ENCODE measurements around the gene C2orf66. TPM values are rescaled to one million over a fixed set of nuclear protein-coding genes. Genes with fewer than 3 reads are reported as not detected.

C2orf66 gene
- total RNA-seq, 1 experiment from 2014 or later: not detected

- TF ChIP-seq CTCF (IDR thresholded peaks at IDR 0.05 in 2 of 3, conservative IDR thresholded peaks at IDR 0.05 in 1 of 3; ENCODE audit: borderline replicate concordance in 1 of 3, insufficient read depth in 1 of 3, low read depth in 2 of 3, low read length in 2 of 3): no peak
Measured at GRCh38 chr2:196798980-196799379, 10.2 kb downstream of the C2orf66 start (continued).

GRCh38 chr2:196792865-196793264 is 16.3 kb downstream of the C2orf66 start:
- H3K9ac ChIP-seq (ENCODE audit: low read length): no peak overlapping the region
- no peak for ATAC-seq
- no peak overlapping the region for H3K27ac ChIP-seq (ENCODE audit: low read depth, low read length)
- CTCF ChIA-PET: no interaction called here
- H4K20me1 ChIP-seq (ENCODE audit: insufficient read depth): no peaks in the 10 kb centered on the region
- TF ChIP-seq ELF1 (IDR thresholded peaks at IDR 0.05; ENCODE audit: borderline replicate concordance, low read depth): no peak
- no peak for TF ChIP-seq POLR2AphosphoS5 (IDR thresholded peaks at IDR 0.05; ENCODE audit: low read depth, low read length)
- TF ChIP-seq EZH2phosphoT487 (IDR thresholded peaks at IDR 0.05; ENCODE audit: borderline replicate concordance): no peak
- TF ChIP-seq POLR2A (IDR thresholded peaks at IDR 0.05; ENCODE audit: borderline replicate concordance, extremely low read depth, insufficient read depth, insufficient read length): no peak
- TF ChIP-seq MAX (IDR thresholded peaks at IDR 0.05): no peak
- TF ChIP-seq FOSL1 (IDR thresholded peaks at IDR 0.05; ENCODE audit: low read depth): no peak
- no peak for TF ChIP-seq YY1 (IDR thresholded peaks at IDR 0.05; ENCODE audit: extremely low read depth, insufficient replicate concordance, low read depth, low read length)
- TF ChIP-seq ZFX (IDR thresholded peaks at IDR 0.05): no peak
- TF ChIP-seq ZBTB33 (IDR thresholded peaks at IDR 0.05; ENCODE audit: extremely low read depth, insufficient replicate concordance, low read length): no peak
- TF ChIP-seq JUND (IDR thresholded peaks at IDR 0.05): no peak
- TF ChIP-seq REST (IDR thresholded peaks at IDR 0.05; ENCODE audit: low read depth): no peak
- no peak for TF ChIP-seq ZNF274 (IDR thresholded peaks at IDR 0.05; ENCODE audit: low read depth, low read length)
- no peak for TF ChIP-seq CBX3 (IDR thresholded peaks at IDR 0.05; ENCODE audit: low read depth)
- no peaks in the 10 kb centered on the region for H3K4me1 ChIP-seq (ENCODE audit: control insufficient read depth in 1 of 2, insufficient read depth in 2 of 2, low read length in 2 of 2)
- DNase-seq (ENCODE audit: low read depth, low spot score): no peak
- no TSS peak for BruUV-seq (replicated peaks)
- peaks cover 29% of the 10 kb centered on the region for H3K79me2 ChIP-seq (ENCODE audit: insufficient read depth, low read length)
- H3K27me3 ChIP-seq (ENCODE audit: insufficient read depth, low read length): no peaks in the 10 kb centered on the region
- H3K9me3 ChIP-seq (ENCODE audit: control insufficient read depth in 1 of 2, insufficient read depth in 1 of 2, low read depth in 1 of 2, low read length in 2 of 2): no peaks in the 10 kb centered on the region
- RAD21 ChIA-PET (ENCODE audit: low non-redundant PET in 1 of 2, low total read pairs in 2 of 2, uncharacterized antibody in 2 of 2, unreplicated experiment in 2 of 2): no interaction called here
- intact Hi-C loops (cut with micrococcal nuclease): no loop called here
- POLR2A ChIA-PET: no interaction called here
- H3K36me3 ChIP-seq (ENCODE audit: control insufficient read depth in 1 of 2, insufficient read depth in 2 of 2, low read length in 2 of 2): peaks cover 48 to 51% of the 10 kb centered on the region in 2 experiments; a peak in 3 of 4 replicates
- no peak overlapping the region for H3K4me2 ChIP-seq (ENCODE audit: low read length)
- no peaks in the 10 kb centered on the region for H3K9me2 ChIP-seq (ENCODE audit: insufficient read depth)
- H2AFZ ChIP-seq (ENCODE audit: low read depth, low read length, poor library complexity, severe bottlenecking): no peak overlapping the region
- H3K4me3 ChIP-seq (replicated peaks in 1 of 2; ENCODE audit: low read depth in 1 of 2, low read length in 2 of 2): no peak overlapping the region

All from HCT116 (cell line).